CD4-positive, alpha-beta T cell treated with Interleukin-15 for 4 hours (primary cell): ENCODE results near the gene CD320.
A peak's percentile ranks its signal among the peaks of the same experiment; 100 is the strongest.
"Not testable (repeated sequence)": the region's sequence is repeated elsewhere in the genome, so short reads cannot be mapped to it uniquely, and the experiment has no call there.

Experiments used
- DNase-seq: peaks from one replicate; pipeline ENCODE4 v3.0.0-alpha.2; 2020; ENCODE audit warnings: low spot score

The CD320 gene

DNA sequence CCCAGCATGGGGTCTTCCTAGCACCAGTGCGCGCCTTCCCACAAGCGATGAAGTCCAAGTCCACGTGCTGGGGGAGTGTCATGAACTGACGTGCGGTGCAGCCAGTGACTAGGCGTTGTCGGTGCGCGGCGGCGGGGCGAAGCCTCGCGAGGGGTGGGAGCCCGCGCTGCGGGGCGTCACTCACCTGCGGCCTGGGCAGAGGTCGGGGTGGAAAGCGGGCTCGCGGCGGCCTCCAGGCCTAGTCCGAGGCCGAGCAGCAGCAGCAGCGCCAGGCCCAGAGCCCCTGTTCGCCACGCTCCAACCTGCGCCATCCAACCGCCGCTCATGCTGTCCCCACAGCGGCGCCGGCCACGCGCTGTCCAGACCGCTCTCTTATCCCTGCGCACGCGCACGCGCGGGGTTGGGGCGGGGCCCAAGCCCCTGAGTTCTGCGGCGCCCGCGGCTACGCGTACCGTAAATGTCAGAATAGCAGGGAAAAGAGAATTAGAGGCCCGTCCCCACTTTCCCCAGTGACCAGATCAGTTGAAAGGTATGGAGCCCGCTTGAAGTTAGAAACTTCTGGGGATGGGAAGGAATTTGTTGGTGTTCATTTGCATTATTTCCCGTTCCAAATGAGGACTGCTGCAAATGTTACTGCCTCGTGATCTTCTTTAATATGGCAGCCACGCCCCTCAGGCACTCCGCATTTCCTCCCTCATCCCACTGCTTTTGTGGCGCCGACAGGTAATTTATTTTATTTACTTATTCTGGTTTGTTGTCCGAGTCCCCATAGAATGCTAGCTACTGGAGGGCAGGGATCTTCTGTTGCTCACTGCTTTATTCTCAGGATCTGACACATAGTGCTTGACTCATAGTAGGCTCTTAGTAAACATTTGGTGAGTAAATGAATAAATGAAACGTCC, at the start of gene CD320:
TSS of gene CD320 (minus strand) at position 394 of the 902 bp plus-strand sequence. CDS start at position 326, 68 bp downstream.
- peak; percentile 82 for DNase-seq

DNA sequence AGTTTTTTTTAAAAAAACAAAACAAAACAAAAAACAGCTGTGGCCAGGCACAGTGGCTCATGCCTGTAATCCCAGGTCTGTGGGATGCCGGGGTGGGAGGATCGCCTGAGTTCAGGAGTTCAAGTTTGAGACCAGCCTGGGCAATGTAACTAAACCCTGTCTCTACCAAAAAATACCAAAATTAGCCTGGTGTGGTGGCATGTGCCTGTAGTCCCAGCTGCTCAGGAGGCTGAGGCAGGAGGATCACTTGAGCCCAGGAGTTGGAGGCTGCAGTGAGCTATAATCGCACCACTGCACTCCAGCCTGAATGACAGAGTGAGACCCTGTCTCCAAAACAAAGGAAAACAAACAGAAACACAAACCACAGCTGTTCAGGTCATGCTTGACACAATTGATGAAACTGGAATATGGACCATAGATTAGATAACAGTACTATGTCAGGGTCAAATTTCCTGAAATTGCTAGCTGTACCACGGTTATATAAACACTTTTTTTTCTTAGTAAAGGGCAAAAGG, 48.9 kb upstream of the CD320 start:
- DNase-seq = no peak

DNA sequence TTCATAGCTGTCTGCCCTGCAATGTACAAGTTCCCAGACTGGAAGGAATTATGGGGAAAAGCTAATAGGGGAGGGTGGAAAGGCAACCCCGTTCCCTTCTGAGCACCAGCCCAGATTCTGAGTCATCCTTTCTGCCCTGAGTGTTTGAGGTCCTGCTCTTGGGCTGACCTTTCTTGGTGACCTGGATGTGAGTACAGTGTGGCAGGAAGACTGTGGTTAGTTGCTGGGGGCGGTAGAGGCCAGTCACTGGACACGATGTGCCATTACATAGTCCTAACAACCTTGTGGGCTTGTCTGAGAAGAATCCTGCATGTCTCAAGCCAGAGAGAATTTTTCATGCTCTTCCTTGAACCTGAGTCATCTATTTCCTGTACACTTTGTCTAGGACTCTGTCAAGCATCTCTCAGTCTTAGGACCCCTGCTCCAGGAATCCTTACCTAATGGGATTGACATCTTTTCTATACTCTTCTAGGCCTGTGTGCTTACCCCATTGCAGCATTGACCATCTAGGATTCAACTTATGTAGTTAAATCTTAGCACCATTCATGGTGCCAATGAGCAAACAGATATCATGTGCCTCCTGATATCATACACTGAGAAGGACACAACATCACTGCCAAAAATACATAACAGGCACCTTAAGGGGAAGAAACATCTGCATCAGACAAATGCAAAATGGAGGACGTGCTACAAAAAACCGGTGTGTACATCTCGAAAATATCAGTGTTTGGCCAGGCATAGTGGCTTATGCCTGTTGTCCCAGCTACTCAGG, 47.7 kb upstream of the CD320 start:
- DNase-seq = no peak

DNA sequence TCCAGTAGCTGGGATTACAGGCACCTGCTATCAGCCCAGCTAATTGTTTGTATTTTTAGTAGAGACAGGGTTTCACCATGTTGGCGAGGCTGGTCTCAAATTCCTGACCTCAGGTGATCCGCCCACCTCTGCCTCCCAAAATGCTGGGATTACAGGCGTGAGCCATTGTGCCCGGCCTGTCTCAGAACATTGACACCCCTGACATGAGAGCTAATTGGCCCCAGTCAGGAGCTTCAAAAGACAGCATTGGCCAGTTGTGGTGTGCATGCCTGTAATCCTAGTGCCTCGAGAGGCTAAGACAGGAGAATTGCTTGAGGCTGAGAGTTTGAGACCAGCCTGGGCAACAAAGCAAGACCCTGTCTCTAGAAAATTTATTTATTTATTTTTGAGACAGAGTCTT, 44.7 kb upstream of the CD320 start:
- not testable (repeated sequence) for DNase-seq

DNA sequence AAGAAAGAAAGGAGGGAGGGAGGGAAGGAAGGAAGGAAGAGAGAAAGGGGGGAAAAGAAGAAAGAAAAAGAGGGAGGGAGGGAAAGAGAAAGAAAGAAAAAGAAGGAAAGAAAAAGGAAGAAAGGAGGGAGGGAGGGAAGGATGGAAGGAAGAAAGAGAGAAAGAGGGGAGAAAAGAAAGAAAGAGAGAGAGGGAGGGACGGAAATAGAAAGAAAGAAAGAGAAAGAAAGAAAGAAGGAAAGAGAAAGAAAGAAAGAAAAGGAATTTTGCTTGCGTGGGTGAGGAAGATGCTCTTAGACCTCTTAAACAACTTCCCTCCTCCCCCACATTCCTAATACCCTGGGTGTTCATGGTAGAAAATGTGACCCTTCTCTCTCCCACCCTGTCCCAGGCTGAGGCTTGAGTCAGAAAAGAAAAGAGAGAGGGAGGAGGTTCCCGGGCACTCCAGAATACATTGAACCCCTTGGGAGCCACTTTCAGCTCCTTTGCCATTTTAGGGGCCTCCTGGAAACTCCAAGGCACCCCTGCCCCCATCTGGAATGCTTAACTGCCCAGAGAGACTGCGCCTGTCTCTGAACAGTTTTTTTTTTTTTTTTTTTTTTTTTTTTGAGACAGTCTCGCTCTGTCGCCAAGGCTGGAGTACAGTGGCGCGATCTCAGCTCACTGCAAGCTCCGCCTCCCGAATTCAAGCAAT, 44.1 kb upstream of the CD320 start:
- DNase-seq = no peak

DNA sequence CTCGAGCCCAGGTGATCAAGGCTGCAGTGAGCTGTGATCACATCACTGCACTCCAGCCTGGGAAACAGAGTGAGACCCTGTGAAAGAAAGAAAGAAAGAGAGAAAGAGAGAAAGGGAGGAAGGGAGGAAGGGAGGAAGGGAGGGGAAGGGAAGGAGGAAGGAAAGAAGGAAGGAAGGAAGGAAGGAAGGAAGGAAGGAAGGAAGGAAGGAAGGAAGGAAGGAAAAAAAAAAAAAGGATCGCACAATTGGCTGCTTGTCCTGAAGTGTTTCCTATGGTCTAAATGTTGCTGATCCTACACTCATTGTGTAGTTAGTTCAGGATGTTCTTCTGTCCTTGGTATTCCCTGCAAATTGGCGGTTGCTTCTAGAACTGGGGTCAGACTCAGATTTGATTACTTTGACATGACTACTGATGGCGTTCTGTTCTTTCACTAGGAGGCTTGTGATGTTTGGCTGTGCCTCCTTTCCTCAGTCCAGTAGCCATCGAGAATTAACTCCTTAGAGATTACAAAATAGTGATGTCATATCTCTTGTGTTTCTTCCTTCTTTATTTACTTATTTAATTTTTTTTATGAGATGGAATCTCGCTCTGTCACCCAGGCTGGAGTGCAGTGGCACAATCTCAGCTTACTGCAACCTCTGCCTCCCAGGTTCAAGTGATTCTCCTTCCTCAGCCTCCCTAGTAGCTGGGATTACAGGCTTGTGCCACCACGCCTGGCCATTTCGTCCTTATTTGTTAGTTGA, 41.6 kb upstream of the CD320 start:
- not testable (repeated sequence) for DNase-seq

DNA sequence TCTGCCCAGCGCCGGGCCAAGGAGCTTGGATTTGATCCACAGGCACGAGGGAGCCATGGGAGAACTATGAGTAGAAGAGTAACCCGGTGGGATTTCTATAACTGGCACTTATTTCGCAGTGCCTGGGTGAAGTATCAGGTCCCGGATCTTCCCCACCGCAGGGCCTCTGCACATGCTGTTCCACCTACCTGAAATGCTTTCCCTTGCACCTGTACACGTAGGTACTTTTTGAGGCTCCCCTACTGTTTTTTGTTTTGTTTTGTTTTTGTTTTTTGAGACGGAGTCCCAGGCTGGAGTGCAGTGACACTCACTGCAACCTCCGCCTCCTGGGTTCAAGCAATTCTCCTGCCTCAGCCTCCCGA, 35.3 kb upstream of the CD320 start:
- DNase-seq = no peak

DNA sequence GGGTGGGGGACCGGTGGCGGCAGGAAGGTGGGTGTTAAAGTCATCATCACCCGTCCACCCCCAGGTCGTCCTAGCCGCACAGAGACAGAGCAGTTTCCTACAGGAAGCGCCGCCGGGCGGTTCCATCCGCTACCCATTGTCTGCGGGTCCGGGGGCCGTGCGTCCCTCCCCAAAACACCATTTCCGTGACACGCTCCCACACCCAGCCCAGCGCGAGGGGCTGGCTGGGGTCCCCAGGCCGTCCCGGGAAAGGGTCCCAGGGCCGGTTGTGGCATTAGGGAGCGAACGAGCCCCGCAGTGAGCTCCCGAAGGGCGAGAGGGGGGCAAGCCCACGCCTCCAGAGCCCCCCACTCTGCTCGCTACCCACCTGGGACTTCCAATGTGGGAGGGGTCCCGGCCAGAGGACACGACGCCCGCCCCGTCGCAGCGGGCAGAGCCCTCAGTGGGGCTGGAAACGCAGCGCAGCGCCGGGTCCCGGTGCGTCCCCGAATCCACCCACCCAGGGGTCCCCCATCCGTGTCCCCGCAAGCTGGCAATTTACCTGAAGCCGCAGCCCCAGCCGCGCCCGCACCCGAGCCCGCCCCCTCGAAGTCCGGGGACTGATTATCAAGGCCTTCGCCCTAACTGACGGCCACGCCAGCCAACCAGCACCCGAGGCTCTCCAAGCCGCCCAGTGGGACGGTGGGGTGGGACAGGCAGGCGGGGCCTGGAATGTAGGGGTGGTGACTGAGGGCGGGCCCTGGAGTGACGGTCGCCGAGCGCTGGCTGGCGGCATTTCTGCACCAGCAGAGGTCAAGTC, 34.7 kb upstream of the CD320 start, which contains the start of gene KANK3:
TSS of gene KANK3 (minus strand) at position 579 of the 799 bp plus-strand sequence. CDS start 5,434 bp downstream, outside the sequence.
- DNase-seq = peak; percentile 95

DNA sequence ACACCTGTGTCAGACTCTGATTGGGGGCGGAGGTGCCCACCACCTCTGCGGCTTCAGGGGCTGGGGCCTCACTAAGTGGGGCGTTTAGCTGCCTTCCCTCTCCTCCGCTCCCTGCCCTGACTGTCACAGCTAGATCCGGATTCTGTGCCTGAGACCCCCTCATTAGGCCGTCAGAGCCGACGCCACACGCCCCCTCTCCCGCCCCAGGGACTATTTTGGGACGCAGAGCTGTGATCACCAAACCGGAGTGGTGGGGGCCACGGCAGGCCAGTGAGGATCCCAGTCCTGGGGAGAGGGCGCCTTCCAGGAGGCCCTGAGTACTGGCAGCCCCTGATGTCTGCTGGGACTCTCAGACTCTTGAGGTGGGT, 34.1 kb upstream of the CD320 start:
- no peak for DNase-seq

DNA sequence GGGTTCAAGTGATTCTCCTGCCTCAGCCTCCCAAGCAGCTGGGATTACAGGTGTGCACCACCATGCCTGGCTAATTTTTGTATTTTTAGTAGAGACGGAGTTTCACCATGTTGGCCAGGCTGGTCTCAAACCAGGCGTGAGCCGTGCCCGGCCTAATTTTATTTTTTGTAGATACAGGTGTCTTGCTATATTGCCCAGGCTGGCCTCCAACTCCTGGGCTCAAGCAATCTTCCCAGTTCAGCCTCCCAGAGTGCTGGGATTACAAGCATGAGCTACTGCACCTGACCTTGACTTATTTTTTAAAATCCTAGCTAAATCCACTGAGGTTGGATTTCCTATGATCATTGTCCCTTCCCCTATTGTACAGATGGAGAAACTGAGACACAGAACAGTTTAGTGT, 33.3 kb upstream of the CD320 start:
- DNase-seq = not testable (repeated sequence)

DNA sequence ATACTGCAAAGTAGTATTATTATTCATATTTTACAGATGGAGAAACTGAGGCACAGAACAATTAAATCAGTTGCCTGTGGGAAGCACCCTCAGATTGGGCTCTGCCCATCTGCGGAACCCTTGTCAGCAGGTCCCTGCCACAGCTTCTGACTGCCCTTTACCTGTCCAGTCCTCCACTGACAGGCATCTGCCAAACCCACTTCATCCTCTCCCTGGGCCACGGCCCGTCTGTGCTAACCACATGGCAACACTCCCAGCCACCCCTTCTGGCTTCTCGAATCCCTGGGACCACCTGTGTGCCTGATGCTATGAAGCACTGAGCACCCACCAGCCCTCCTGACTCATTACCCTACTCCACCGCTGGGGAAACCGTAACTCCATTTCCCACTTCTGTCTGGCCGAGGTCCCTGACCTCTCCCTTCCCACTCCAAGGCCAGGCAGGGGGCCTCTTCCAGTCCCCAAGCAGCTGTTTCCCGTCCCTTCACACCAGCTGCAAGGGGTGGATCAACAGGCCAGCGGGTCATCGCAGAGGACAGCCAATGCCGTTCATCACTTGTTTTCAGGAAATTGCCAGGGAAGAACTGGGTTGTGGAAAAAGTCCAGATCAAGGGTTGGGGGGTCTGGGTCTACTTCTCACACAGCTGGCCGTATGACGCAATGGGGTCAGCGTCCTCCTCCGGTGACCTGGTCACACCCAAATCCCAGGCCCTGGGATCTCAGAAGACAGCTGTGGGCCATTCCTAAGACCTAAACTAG, 32.4 kb upstream of the CD320 start:
- no peak for DNase-seq

DNA sequence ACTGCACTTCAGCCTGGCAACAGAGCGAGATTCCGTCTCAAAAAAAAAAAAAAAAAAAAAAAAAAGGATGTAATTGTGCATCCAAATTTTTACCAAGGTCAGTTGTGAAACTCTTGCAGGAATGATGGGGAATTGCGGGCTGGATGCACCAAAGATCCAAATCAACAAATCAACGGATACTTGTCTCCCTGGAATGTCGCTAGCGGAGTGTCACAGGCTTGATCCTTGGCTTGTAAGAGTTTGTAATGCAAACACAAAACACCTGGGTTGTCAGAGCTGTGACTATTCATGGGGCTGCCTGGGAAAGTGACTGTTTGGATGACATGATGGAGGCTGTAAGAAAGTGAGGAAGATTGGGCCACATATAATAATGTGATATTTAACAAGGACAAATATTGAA, 30.7 kb upstream of the CD320 start:
- no peak for DNase-seq

DNA sequence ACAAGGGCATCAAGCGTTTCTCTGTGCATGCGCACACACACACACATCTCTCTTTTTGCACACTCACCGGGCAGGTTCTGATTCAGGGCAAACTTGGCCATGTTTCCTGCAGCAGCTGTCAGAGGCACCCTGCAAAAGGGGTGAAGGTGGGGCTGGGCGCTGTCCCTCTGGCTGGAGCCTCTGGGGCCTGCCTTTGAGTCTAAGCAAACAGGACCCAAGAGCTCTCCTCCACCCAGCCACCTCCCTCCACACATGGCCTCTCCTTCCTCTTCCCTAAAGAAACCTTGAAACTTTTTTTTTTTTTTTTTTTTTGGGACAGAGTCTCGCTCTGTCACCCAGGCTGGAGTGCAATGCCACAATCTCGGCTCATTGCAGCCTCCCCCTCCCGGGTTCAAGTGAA, 29.6 kb upstream of the CD320 start:
- no peak for DNase-seq

DNA sequence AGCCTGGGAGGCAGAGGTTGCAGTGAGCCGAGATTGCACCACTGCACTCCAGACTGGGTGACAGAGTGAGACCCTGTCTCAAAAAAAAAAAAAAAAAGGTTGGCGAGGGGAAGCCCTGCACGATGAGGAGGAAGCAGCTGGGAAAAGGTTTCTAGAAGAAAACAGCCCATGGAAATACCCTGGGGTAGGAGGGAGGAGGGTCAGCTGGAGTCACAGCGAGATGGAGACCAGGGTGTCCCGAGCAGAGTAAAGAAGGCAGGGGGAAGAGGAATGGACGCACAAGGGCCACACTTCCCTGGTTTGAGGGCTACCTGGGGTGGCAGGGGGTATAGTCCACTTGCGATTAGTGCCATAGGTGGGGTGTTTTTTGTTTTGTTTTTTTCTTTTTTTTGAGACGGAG, 28.5 kb upstream of the CD320 start:
- DNase-seq = no peak

DNA sequence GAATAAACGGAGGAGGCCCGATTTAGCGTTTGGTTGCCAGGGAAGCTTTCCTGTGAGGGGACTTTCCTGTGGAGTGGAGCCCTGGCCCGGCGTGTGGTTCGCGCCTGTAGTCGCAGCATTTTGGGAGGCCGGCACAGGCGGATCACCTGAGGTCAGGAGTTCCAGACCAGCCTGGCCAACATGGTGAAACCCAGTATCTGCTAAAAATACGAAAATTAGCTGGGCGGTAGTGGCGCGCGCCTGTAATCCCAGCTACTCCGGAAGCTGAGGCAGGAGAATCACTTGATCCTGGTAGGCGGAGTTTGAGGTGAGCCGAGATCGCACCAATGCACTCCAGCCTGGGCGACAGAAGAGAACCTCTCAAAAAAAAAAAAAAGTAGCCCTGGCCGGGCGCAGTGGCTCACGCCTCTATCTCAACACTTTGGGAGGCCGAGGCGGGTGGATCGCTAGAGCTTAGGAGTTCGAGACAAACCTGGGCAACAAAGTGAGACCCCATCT, 28.0 kb upstream of the CD320 start:
- no peak for DNase-seq

DNA sequence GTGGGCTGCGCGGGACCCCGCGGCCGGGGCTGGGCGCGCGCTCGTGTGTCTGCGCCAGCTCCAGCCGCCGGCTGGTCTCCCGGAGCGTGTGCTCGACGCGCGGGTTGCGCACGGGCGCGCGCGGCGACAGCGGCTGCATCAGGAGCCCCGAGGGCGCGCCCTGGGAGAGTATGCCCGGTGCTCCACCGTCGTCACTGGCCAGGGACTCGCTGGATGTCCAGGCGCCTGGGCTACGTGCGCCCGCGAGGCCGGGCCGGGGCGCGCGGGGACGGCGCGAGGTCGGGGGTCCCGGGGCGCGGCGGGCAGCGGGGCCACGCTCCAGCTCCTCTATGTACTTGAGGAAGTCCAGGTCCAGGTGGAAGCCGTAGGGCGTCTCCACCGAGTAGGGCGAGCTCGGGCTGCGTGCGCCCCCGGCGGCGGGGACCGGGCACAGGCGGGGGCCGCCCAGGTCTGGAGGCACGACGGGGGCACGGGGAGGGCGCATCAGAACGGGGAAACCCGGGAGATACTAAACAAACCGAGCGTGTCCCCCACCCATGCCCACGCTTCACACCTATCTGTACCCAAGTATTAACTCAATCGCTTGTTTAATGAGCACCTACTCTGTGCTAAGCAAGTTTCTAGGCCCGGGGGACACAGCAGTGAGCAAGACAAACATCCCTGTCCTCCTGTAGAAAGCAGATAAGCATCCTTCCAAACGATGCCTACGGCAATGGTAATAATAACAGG, 27.3 kb upstream of the CD320 start:
- DNase-seq = no peak

DNA sequence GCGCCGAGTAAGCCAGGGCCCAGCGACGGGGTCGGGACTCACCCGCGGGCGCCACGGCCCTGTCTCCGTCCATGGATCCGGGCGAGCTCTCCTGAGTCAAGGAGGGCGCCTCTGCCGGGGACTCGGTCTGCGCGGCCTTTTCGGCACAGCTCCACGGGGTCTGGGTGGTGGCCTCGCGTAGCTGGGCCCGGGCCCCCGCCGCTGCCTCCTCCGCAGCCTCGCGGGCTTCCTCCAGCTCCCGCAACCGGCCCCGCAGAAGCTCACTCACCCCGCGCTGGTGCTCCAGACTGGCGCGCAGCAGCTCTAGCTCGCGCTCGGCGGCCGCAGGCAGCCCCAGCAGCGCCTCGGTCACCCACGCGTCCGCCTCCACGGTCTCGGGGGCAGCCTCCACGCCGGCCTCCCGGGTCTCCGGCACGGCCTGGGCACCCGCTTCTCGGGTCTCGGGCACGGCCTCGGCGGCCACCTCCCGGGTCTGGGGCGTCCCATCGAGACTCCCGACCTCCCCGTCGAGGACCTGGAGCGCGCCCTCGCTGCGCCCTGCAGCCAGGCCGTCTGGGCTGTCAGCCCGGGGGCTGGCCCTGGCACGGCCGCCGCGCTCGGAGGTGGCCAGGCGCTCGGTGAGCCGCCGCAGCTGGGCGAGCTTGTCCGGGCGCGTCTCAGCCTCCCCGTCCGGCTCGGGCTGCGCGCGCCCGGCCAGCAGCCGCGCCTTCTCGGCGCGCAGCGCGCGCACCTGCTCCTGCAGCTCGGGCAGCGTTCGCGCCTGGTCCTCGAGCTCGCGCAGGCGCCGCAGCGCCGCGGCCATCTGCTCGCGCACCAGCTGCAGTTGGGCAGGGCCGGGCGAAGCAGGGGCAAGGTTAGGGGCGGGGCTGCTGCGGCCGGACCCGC, 26.5 kb upstream of the CD320 start:
- no peak for DNase-seq
